ENCODE results near the gene TAF4.
"Not testable (repeated sequence)": the region's sequence is repeated elsewhere in the genome, so short reads cannot be mapped to it uniquely, and the experiment has no call there.

Gene TAF4

DNA sequence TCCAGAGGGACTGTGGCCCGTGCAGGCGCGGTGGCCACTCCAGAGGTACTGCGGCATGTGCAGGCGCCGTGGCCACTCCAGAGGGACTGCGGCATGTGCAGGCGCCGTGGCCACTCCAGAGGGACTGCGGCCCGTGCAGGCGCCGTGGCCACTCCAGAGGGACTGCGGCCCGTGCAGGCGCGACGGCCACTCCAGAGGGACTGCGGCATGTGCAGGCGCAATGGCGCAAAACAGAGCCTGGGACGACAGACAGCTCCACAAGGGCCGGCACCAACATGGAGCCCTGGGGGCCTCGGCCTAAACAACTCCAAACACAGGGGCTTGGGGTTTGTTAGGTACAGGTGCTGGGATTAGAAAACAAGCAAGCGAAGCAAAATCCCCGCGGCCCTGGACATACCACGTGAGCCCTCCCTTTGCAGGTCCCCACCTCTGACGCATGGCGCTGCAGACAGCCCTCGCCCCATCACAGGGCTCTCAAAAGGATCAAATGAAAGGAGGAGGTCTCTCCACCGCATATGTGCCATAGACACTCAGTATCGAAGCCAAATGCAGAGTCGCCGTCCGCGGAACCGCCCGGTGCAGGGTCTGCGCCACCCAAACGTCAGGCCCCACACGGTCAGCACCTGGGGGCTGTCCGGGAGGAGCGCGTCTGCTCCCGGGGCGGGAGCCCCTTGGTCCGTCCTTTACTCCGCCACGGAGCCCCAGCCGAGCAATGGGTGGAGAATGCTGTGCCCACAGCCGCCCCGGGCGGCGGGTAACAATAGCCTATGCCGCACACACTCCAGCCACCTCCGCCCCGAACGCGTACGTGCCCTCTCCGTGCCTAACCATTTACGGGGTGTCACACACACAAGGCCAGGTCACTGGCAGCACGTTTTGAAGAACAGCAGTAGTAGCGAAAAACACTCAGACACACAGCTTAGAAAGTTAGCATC lies 85.7 kb downstream of the TAF4 start:
- no peak for DNase-seq (ENCODE audit: low read depth)

DNA sequence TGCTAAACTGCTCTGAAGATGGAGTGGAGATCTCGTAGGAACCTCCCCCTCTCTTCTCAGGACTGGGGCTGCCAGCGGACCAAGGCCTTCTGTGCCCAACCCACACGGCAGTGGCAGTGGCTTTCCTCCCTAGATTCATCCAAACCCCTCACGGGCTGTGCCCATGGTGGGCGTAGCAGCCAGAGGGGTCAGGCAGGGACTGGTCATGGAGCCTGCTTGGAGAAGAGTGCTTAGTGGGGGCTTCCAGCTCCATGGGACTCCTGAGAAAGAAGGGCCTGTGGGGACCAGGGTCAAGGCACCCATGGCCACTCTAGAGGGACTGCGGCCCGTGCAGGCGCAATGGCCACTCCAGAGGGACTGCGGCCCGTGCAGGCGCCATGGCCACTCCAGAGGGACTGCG lies 86.6 kb downstream of the TAF4 start:
- no peak for DNase-seq (ENCODE audit: low read depth)

DNA sequence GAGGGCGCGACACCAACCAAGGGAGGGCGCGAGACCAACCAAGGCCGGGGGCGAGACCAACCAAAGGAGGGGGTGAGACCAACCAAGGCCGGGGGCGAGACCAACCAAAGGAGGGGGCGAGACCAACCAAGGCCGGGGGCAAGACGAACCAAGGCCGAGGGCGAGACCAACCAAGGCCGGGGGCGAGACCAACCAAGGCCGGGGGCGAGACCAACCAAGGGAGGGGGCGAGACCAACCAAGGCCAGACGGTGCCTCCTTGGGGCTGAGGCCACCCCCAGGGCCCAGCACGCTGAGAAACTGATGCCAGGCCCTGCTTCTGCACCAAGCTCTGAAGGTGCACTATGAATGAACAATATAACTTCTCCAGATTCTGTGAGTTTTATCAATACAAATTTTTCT lies 87.2 kb downstream of the TAF4 start:
- no peak for DNase-seq (ENCODE audit: low read depth)

DNA sequence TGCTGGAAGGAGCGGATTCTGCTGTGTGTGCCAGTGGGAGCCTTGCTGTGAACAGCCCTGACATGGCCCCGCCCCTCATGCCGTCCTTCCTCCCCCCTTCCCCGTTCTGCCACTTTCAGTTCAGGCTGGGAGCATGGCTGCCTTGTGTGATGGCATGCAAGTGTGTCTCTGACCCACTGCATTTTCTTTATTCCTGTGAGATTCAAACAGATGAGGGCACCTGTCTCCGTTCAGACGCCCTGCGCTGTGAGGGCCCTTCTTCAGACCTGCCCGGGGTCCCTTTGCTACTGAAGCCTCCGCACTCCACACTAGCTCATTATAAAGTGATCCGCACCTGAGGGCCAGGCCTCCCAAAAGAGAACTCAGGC lies 88.3 kb downstream of the TAF4 start:
- DNase-seq (ENCODE audit: low read depth): no peak

DNA sequence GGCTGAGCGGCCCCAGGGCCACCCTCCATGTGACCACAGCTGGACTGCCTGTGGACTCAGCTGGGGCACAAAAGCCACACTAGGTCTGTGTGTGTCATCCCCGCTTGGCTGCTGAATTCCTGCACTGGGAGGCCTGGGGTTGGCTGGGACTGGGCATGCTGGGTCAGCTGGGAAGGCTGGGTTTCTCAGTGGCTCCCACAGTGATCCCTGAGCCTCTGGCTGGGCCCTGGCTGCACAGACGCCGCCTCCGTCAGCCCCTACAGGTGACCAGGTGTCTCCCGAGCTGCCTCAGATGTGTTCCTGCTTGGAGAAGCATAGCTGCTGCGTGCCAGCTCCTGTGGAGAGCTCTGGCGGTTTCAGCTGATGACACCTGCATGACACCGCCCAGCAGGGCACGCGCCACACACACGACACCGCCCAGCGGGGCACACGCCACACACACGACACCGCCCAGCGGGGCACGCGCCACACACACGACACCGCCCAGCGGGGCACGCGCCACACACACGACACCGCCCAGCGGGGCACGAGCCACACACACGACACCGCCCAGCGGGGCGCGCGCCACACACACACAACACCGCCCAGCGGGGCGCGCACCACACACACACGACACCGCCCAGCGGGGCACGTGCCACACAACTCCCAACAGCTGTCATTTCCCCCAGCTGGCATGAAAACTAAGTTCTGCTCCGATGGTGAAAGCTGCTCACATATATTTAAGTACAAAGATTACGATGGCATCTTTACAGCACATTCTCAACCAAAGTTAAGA lies 88.8 kb downstream of the TAF4 start:
- DNase-seq (ENCODE audit: low read depth): no peak

DNA sequence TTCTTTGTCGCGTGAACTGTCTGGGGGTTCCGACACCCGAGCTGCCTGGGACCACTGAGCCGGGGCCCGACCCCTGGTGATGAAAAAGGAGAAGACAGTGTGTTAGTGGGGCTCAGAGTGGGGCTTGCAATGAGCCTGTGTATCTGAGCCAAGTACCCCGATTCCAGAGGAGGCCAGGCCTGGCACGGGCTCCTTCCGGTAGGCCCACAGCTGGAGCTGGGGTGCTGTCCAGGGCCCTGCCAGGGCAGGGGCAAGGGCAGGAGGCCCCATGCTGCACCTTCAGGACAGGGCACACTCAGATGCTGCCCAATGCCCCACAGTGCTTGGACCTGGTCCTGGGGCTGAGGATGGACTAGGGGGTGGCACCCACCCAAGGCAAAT lies 89.4 kb downstream of the TAF4 start:
- DNase-seq (ENCODE audit: low read depth): no peak

DNA sequence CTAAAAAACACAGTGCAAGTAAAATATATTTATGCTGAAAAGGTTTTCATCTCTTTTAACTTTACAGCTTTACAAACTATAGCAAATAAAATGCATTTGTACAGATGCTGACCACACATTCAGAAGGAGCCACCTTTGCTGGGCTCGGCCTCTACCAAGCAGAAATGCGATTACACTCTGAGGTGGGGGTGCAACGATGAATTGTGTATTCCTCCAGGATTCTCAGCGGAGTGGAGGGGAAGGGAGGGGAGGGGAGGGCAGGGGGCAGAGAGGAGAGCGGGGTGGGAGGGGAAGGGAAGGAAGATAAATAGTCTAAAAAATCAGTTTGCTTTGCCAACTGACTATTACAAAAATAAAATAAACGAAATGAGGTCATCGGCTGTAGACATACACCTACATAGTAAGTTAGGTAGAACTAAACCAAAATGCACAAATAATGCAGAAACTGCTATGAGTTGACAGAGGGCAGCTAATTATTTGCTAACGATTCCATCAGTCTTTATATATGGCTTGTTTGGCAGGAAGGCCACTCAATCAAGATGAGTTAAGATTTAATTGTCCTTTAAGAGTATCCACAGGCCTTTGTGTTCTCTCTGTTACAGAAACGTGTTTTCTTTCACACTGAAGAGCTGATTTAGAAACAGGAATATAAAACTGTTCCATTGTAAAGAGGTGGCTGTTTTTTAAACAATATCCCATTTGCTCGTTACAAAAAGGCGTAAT lies 90.1 kb downstream of the TAF4 start:
- DNase-seq (ENCODE audit: low read depth): no peak

DNA sequence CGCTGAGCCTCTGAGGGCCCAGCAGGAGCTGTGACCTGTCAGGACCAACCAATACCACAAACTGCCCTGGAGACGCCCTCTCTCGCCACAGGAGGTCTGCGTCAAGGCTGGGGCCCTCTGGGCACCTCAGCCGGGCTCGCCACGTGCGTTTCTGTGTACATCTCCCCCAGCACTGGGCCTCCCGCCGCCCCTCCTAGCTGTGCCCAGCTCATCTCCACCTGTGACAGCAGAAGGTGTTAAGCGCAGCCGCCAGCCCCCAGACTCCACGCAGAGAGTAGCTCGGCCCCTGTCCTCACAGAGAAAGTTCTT lies 91.4 kb downstream of the TAF4 start:
- DNase-seq (ENCODE audit: low read depth): no peak

DNA sequence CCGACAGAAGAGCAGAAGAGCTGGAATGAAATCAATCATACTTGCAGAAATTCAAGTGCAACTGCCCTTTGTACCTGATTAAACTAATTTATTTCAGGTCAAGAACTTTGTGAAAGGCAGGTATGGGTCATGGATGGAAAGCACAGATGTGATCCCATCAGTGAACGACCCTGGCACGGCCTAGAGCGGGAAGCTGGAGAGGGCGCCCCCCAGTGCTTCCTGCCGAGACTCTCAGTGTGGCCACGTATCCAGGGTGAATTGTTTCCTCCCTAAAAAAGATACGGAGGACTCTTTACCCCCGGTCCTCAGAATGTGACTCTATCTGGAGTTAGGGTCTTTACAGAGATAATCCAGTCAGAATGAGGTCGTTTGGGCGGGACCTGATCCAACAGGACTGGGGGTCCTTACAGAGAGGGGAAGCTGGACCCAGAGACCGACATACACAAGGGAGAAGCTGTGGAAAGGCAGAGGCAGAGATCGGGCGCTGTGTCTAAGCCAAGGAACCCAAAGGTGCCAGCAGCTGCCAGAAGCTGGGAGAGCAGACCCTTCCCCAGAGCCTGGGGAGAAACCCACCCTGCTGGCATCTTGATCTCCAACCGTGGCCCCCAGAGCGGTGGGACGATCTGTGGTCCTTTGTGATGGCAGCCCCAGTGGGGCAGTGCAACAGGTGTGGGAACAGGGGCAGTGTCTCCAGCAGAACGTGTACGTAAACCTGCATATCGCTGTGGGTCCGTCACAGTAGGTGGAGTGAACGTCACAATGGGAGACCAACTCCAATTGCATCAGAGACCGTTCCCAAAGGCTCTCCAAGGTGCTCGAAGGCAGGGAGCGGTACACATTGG lies 91.9 kb downstream of the TAF4 start:
- no peak for DNase-seq (ENCODE audit: low read depth)

DNA sequence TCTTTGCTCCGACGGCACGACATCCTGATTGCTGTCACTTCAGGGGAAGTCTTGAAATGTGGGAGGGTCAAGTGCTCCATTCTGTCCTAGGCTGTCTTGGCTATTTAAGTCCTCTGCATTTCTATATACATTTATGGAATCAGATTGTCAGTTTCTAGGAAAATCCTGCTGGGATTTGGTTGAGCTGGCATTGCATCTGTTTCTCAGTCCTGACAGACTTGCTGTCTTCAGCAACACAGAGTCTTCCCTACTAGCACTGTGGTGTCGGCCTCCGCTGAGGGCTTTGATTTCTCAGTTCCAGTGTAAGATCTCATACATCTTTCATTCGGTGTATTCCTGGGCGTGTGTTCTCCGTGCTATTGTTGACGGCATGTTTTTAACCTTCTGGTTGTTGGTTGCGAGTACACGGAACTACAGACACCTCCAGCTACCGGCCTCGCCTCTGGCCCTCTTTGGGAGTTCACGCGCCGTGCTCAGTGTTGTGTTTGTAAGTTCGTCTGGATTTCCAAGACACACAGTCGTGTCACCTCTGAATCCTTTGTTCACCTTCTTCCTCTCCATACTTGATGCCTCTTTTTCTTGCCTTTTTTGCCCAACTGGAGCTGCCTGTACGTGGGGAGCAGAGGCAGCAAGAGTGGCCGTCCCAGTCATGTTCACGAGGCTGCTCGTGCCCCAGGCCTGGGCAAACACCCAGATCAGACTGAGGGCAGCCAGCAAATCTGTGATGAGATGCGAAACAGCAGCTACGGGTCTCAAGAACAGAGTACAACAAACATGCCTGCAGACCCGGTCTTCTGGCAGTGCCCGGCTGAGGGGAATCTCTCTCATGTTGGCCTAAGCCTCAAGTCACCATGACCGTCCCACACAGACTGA lies 92.8 kb downstream of the TAF4 start:
- DNase-seq (ENCODE audit: low read depth): no peak

DNA sequence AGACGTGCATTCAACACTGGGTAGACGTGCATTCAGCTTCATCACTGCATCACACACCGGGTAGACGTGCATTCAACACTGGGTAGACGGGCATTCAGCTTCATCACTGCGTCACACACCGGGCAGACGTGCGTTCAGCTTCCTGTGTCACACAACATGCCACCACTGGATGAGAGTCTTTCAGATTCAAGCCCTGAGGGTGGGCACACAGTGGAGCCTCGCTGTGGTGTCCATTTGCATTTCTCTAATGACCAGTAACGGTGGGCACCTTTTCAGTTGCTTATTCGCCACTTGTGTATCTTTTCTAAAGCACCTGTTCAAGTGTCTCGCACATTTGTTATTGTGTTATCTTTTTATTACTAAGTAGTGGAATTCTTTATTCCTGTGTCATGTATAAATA lies 94.1 kb downstream of the TAF4 start:
- not testable (repeated sequence) for DNase-seq (ENCODE audit: low read depth)

DNA sequence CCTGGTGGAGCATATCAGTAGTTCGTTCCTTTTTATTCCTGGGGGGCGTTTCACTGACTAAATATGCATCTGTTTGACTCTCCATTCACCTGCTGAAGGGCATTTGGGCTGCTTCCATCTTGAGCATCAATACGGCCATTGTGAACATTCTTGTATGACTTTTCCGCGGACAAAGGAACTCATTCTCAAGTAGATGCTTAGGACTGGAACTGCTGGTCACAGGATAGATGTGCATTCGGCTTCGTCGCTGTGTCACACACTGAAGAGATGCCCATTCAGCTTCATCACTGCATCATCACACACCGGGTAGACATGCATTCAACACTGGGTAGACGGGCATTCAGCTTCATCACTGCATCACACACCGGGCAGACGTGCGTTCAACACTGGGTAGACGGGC lies 95.3 kb downstream of the TAF4 start:
- no peak for DNase-seq (ENCODE audit: low read depth)

DNA sequence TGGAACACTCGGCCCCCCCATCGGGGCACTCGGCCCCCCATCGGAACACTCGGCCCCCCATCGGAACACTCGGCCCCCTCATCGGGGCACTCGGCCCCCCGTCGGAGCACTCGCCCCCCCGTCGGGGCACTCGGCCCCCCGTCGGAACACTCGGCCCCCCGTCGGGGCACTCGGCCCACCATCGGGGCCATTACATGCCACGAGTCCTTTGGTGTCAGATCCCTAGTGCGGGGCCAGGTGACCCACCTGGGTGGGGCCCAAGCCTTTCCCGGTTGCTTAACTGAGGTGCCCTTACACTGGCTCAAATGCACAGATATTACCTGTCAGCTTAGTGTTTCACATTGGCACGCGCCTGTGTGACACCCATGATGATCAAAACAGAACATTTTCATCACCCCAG lies 95.9 kb downstream of the TAF4 start:
- no peak for DNase-seq (ENCODE audit: low read depth)

DNA sequence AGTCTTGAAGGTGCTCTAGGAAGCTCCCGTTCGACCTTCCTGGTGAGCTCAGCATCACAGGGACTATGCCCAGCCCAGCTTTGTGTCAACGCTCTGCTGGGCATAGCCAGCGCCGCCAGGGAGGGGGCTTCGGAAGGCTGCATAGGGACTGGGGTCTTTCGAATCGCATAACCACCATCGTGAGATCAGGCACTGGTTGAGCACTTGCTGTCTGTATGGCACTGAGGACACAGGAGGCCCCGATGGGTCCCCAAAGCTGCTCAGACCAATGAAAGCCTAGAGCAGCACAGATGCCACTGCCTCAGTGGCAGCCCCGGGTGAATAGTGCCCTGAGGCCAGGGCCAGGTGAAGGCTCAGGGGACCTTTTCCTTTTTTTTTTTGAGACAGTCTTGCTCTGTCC lies 96.7 kb downstream of the TAF4 start:
- DNase-seq (ENCODE audit: low read depth): no peak

DNA sequence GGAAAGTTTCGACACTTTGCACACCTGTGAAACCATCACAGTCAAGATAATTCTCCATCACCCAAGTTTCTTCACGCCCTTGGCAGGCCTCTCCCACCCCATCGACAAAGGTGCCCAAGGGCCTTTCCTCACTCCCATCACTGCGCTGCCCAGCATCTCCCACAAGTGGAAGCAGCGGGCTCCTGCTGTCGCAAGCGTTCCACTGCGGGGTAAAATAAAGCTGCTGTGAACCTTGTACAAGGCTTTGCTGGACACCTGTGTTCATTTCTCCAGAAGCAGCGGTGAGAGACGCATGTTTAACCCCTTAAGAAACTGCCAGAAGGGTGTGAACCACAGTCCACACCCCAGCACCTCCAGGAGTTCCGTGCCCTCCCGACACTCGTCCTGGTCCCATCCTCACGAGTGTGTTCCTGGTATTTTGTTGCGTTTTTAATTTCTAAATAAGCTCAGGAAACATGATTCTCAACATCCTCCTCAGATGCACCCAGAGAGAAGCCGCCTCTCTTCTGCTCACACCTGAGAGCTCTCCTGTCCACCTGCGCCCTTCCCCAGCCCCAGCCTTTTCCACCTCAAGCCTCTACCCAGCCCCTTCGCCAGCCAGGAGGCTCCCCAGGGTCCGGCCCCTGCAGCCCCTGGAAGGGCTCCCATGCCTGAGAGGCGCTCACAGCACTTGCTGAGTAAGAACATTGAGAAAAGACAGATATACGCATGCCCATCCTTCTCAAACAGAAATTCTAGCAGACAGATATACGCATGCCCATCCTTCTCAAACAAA lies 97.5 kb downstream of the TAF4 start:
- no peak for DNase-seq (ENCODE audit: low read depth)

DNA sequence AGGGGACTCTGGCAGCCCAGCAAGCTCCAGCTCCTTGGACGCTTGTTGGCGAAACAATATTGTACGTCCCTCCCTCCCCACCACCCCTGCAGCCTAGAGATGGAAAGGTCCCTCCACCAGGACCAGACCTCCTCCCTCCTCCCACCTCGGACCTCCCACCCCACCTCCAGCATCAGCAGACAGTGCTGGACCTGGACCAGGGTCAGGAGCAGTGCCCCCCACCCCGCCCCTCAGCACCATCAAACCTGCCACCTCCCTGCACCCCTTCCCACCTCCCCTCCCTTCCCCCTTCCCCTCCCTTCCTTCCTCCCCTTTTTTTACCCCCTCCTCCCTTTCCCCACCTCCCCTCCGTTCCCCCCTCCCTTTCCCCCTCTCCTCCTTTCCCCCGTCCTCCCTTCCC lies 98.4 kb downstream of the TAF4 start:
- no peak for DNase-seq (ENCODE audit: low read depth)

DNA sequence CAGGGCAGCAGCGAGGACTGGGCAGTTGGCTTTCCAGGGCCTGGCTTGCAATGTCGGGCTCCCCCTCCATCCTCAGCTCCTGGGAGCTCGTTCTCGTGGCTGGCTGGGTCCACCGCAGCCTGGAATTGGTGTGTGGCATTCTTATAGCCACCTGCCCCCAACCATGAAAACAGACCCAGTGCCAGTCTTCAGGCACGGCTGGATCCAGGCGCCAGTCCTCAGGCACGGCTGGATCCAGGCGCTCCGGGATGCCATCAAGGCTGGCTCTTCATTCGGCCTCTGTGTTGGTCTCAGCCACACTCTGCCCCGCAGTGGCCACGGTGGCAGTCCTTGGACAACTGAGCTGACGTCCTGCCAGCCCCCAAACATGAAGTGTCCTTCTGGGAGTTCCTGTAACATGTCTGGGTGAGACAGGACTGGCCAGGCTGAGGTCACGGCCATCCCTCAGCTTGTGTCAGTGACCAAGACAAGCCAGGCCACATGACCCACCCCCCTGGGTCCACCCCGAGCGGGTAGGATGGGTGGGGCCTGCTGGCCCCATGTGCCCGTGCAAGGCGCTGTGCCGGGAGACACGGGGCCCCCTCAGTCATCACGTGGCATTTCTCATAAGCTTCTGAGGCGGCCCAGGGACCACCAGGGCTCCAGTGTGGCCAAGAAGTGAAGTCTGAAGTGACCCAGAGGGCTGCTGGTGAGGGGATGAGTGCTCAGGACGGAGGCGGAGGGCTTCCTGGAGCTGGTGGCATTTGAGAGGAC lies 99.0 kb downstream of the TAF4 start:
- DNase-seq (ENCODE audit: low read depth): no peak

DNA sequence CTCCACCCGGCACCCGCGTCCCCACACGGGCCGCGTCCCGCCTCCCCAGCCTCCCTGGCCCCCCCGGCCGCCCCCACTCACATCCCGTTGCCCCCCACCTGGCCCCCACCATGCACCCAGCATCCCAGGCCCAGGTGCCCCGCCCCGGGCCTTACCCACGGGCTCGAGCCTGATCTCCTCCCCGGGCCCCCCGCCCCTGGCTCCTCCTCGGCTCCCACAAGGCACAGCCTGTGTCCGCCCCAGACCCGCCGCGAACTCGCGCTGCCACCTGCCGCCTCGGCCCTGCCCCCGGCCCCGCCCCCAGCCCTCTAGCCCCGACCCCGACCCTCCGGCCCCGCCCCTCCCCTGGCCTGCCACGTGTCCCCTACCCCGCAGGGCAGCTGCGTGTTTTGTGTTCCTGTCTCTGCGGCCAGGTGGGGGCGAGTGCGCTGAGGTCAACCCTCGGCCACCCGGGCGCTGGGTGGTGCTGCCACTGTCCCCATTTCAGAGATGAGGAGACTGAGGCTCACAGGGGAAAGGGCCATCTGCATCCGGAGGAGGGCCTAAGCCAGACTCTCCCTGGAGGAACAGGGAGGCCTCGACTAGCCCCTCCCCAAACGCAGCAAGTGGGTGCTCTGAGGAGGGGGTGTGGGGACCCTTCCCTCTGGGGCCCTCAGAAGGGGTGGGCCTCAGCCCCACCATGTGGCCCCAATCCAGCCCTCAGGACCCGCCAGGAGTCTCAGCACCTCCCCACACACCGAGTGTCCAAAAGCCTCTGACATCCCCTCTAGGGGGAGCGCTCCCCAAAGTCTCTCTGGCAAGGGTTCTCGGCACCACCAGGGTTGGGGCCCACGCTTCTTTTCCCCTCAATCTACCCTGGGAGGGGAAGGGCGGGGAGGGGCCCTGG lies 99.8 kb downstream of the TAF4 start:
- no peak for DNase-seq (ENCODE audit: low read depth)

Data from amniotic epithelial cell (primary cell).